T1000 (cell line): Measurements from ENCODE around the gene CYP11A1.

Experiments used
- DNase-seq: peaks from one replicate; lab custom pipeline; 2025; ENCODE audit warnings: mixed read lengths; lab: John Stamatoyannopoulos, UW

CYP11A1 gene

DNA sequence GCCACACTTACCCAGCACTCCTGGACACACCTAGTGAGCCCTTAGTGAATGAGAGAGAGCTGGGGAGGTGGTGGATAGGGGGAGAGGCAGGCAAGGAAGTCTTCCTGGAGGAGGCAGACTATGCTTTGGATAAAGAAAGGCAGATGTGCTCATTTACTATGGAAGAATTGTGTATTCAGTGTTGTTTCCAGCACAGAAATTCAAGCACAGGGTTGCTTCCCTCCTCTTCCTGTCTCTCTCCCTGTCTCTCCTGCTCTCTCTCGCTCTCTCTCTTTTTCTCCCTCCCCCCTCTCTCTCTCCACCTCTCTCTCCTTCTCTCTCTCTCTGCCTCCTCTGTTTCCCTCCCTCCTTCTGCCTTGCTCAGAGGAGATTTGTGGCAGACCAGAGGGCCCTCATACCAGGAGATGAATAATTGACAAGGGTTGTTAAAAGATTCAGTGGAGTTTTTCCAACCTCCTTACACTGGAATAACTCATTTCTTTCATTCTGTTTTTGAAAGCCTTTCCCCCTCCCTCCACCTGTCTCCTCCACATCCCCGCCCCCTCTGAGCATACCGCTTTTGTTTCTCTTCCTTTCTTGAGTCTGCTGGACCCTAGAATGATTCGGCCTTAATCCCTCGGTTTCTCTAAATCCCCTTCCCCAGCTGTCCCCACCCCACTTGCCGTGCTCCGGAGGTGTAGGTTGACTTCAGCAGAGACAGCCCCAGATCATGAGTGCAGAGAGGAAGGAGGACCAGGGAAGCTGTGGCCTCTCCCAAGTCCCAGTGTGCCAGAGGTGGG is 65.7 kb downstream of the CYP11A1 start:
- DNase-seq = no peak

DNA sequence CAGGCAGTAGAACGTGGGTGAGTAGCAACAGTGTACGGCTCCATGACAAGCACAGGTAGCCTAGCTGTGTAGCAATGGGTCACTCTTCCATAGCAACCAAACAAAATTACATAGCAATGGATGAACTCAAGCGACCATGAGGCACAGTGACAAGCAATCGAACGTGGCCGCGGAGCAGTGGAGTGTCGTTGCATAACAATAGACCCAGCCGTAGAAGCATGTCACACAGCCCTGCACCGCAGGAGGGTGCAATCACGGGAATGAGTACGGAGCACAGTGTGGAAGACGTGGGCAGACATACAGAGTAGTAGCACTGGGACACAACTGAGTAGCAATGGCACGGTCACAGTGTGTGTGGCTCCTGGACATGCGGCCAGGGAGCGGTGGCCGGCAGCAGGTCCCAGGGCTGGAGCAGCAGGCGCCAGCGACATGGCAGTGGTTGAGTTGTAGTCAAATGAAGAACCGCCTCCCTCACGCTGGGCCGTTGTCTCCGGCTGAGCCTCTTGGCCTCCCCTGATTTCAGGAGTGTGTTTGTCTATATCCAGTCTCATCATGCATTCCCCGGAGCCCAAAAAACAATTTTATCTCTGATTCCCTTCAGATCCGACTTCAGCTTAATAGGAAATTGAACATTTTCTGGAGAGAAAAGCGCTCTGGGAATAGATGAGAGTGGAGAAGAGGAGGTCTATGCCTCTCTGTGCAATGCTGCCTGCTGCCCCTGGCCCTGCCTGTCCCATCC is 67.2 kb downstream of the CYP11A1 start:
- DNase-seq = no peak

GRCh38 chr15:74297887-74298286 is 69.6 kb downstream of the CYP11A1 start:
- no peak for DNase-seq

- DNase-seq = no peak
These were observed 71.6 kb downstream of the CYP11A1 start for GRCh38 chr15:74295800-74296199.

- DNase-seq = no peak
These were observed 73.4 kb downstream of the CYP11A1 start for GRCh38 chr15:74294010-74294409.

DNA sequence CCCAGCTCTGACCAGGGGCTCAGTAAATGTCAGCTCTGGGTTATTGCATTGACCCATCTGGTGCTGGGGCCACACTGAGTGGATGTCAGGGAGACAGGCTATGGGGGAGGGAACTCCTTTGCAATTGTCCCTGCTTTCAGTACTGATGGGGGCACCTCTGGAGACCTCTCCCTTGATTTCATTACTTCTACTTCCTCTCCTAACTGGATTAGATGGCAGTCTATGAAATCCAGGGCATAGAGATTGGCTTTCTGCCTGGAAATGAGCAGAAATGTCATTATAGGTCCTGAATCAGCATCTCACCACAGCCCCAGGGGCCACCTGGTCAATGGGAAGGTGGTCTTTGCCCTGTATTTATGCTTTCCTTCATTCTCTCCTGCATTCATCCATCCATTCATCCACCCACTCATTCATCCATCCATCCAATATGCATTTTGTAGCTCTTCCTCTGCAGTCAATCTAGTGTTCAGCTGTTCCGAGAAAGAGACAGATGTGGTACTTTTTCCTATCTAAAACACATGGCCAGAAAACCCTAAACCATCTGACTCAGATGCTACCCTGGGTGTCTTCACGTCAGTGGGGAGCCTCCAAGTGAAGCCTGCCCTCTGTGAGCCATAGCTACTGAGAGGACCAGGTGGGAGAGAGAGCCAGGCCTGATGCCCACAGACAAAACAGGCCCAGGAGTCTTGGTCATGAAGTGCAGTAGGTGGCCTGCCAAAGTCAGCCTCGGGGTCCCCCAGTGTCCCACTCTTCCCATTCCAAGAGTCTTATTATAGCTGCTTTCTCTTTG is 74.2 kb downstream of the CYP11A1 start:
- DNase-seq = no peak

DNA sequence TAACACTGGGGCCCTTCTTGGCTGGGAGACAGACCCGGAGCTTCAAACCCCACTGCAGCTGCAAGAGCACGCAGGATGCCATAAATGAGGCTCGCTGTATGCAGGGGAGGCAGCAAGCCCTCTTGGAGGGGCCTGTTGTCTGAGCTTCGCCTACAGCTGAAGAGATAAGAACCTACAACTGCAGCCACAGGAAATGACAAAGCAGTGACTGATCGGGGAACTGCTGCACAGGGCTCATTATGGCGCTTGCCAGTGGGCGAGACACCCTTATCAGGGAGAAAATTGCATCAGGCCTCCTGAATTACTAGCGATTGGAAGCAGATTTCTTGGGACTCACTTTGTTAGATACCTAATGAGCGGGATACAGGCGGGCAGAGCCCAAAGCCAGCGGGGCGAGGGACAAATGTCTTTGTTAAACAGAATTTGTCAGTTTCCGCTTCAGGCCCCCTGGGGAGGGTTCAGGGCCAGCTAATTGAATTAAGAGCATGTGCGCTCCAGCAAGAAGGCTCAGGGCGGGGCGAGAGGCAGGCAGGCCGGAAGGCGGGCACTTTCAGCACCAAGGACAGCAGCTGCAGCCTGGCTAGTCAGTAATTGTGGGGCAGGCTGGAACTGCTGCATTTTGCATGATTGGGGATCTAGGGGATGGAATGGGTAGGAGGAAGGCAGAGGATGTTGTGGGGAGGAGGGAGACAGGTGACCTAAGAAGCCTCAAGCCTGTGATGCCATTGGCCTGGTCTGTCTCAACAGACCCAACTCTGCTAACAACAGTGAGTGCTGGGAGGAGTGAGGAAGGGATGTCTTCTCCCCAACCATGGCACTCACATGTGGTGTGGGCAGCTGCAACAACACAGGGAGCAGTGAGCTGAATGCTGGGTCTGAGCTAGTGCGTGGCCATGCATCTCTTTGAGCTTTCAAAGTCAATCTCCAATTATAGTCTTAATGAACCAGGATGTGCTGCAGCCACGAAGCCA is 76.1 kb downstream of the CYP11A1 start:
- peak; percentile 52 for DNase-seq

DNA sequence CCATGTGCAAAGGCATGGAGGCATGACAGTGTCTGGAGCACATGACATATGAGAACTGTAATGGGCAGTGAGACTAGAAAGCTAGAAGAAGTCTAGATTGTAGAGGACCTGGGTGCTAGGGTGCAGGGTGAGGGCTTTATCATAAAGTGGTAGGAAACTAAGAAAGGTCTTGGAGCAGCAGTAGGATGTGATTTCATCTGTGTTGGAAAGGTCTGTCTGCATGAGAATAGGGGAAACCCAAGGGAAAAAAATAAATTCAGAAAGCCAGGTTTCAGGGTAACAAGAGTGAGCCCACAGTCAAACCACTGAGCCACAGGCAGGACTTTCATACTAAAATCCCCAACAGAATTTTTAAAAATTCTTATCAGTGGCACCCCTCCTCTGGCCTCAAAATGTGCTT is 76.8 kb downstream of the CYP11A1 start:
- no peak for DNase-seq

DNA sequence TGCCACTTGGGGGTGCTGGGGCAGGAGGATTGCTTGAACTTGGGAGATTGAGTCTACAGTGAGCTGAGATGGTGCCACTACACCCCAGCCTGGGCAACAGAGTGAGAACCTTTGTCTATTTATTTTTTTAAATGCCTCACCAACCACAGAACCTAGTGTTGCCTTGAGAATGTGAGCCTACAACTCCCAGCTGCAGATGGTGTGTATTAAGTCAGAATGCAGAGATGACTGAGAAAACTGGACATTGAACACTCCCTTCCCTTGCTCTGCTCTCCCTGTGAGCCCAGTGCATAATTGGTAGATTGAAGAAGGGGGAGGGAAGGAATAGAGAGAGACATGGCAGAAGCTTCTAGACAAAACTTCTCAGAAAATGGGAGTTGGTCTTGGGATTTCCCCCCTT is 77.8 kb downstream of the CYP11A1 start:
- no peak for DNase-seq
